HG02588 (cell line): ENCODE data around the gene PRADC1.
"Not testable (repeated sequence)": the region's sequence is repeated elsewhere in the genome, so short reads cannot be mapped to it uniquely, and the experiment has no call there.

Source experiments
- ATAC-seq: cut with Tn5 transposase; IDR thresholded peaks from one replicate; pipeline ENCODE4 v1.9.1; 2021; ENCODE audit warnings: mild to moderate bottlenecking, moderate library complexity; ENCODE audit not compliant: unreplicated experiment

The PRADC1 gene

GRCh38 chr2:73233154-73233931 is at the start of gene PRADC1:
PRADC1 (minus strand) TSS chr2:73233239; CDS start chr2:73233160, 79 bp downstream.
- ATAC-seq, result peak; percentile 91

GRCh38 chr2:73281244-73281643 is 48.2 kb upstream of the PRADC1 start:
- no peak for ATAC-seq

- ATAC-seq, result no peak
These were observed 46.8 kb upstream of the PRADC1 start for GRCh38 chr2:73279852-73280251.

- ATAC-seq, result no peak
These were observed 39.2 kb upstream of the PRADC1 start for GRCh38 chr2:73272270-73272669.

GRCh38 chr2:73269686-73270465 is 36.8 kb upstream of the PRADC1 start:
- ATAC-seq, result peak; percentile 29

GRCh38 chr2:73268830-73269685 is 36.0 kb upstream of the PRADC1 start:
- ATAC-seq, result peak; percentile 85

GRCh38 chr2:73268366-73268829 is 35.4 kb upstream of the PRADC1 start:
- no peak for ATAC-seq

GRCh38 chr2:73267008-73267407 is 34.0 kb upstream of the PRADC1 start:
- ATAC-seq, result no peak

GRCh38 chr2:73266061-73266901 is 33.2 kb upstream of the PRADC1 start:
- no peak for ATAC-seq

GRCh38 chr2:73265298-73266060 is 32.4 kb upstream of the PRADC1 start:
- no peak for ATAC-seq

- no peak for ATAC-seq
These were observed 31.7 kb upstream of the PRADC1 start for GRCh38 chr2:73264783-73265182.

GRCh38 chr2:73264332-73264606 is 31.2 kb upstream of the PRADC1 start:
- ATAC-seq, result no peak

GRCh38 chr2:73263540-73264331 is 30.7 kb upstream of the PRADC1 start:
- no peak for ATAC-seq

GRCh38 chr2:73262691-73263429 is 29.8 kb upstream of the PRADC1 start:
- ATAC-seq, result not testable (repeated sequence)

- no peak for ATAC-seq
These were observed 29.1 kb upstream of the PRADC1 start for GRCh38 chr2:73262108-73262651.

GRCh38 chr2:73260338-73260984 is 27.4 kb upstream of the PRADC1 start:
- ATAC-seq, result no peak

- no peak for ATAC-seq
These were observed 26.8 kb upstream of the PRADC1 start for GRCh38 chr2:73259704-73260337.
